GM19324 (cell line): Measurements from ENCODE around the gene SRRD.
A peak's percentile ranks its signal among the peaks of the same experiment; 100 is the strongest.
"Not testable (repeated sequence)": the region's sequence is repeated elsewhere in the genome, so short reads cannot be mapped to it uniquely, and the experiment has no call there.

Source experiments
- ATAC-seq: cut with Tn5 transposase; IDR thresholded peaks from one replicate; pipeline ENCODE4 v1.9.1; 2021; ENCODE audit warnings: mild to moderate bottlenecking, moderate library complexity; ENCODE audit not compliant: unreplicated experiment, low FRiP score

SRRD gene

DNA sequence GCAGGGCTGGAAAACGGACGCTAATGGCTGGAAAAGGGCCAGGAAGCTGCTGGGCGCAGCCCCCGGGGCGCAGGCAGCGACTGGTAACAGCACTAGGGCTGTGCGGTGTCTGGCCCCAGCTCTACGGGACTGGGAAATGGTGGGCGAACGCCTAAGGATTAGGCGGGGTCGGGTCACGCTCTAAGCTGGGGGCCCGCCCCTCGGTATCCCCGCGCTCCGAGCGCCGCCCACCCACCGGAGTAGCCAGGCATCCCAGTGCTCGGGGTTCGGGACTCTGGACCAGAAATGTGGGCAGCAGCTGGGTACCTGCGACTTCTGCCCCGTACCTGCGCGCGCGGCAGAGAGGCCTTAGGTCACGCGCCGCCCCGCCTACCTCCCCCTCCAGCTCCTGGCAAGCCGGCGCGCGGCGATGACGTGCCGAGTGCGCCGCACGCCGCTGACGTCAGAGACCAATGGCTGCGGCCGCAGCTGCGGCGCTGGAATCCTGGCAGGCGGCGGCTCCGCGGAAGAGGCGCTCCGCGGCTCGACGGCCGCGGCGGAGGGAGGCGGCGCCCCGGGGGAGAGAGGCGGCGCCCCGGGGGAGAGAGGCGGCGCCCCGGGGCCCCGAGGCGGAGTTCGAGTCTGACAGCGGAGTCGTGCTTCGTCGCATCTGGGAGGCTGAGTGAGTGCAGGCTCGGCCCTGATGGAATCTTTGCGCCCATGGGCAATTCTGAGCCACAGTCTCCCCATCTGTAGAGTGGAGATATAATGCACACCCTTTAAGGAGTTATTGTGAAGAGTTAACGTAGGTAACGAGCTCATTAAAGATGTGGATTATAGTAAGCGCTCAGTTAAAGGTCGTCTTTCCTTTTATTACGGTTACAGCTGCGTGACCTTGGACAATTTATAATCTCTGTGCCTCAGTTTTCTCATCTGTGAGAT is at the start of gene SRRD, which contains the start of gene HPS4:
Gene SRRD, plus strand, starts transcription at position 439 of the 921 bp plus-strand sequence. Its CDS starts 14 bp downstream, at position 453.
Gene HPS4, minus strand, starts transcription at position 345 of the 921 bp plus-strand sequence. CDS start 2,021 bp downstream, outside the sequence.
- ATAC-seq: peak; percentile 82

GRCh38 chr22:26435327-26436093 is 48.2 kb upstream of the SRRD start:
- ATAC-seq: no peak

DNA sequence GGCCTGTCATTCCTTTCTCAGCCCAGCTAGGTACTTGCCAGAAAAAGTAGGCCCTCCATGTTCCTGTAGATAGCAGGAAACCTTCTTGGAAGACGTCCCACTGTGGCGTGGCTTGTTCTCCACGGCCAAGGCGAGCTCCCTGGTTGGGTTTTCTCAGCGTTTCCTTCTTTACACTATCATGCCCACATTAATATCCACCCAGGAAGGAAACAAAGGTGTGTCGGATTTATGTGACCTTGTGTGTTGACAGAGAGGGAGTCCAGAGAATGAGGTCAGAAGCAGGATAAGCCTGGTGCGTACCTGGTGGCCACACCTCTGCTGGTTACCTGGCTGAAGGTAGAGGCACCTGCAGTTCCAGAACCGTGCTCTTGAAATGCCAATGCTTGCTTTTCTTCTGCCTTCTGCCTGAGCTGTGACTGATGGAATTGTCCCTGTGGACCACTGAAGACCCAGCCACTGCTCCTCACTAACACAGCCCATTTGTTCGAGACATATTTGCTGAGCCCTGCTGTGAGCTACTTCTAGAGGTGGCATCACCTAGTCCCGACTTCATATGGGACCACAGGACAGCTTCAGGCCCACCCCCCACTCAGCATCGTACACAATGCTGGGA is 46.7 kb upstream of the SRRD start:
- no peak for ATAC-seq

DNA sequence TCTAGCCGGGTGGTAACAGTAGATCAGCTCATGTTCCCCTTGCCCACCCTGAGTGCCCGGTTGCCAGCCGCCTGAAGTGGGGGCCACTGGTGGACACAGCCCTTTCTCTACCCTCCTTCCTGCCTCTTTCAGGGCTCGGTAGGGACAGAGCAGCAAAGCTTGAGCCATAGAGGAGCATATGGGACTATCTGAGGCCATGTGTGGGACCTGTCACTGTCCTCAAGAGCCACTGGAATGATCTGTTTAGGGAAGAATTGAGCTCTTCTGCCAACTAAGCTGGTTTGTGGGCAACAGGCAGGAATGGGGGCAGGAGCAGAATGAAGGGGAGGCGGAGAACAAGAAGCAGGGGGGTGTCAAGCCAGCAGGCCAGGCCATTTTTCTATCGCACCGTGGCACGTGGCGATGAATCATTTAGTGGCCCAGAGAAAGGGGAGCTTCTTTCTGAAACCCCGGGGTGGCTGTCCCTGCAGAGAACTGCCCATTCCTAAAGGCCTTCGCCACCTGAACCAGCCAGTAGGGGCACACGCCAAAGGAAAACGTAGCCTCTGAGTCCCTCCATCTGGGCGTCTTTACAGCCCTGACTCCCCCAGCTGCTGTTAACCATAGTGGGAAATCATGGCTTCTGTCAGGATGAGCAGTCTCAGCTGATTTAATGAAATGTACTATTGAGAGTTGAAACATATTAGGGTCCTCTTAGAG is 45.8 kb upstream of the SRRD start:
- no peak for ATAC-seq

DNA sequence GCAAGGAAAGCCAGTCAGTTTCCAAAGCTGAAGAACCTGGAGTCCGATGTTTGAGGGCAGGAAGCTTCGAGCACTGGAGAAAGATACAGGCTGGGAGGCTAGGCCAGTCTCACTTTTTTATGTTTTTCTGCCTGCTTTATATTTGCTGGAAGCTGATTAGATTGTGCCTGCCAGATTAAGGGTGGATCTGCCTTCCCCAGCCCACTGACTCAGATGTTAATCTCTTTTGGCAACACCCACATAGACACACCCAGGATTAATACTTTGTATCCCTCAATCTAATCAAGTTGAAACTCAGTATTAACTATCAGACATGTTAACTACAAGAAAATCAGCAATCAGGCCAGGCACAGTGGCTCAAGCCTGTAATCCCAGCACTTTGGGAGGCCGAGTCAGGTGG is 44.9 kb upstream of the SRRD start:
- ATAC-seq: not testable (repeated sequence)

- ATAC-seq: no peak
Observed at GRCh38 chr22:26439559-26439958, 44.1 kb upstream of the SRRD start.

DNA sequence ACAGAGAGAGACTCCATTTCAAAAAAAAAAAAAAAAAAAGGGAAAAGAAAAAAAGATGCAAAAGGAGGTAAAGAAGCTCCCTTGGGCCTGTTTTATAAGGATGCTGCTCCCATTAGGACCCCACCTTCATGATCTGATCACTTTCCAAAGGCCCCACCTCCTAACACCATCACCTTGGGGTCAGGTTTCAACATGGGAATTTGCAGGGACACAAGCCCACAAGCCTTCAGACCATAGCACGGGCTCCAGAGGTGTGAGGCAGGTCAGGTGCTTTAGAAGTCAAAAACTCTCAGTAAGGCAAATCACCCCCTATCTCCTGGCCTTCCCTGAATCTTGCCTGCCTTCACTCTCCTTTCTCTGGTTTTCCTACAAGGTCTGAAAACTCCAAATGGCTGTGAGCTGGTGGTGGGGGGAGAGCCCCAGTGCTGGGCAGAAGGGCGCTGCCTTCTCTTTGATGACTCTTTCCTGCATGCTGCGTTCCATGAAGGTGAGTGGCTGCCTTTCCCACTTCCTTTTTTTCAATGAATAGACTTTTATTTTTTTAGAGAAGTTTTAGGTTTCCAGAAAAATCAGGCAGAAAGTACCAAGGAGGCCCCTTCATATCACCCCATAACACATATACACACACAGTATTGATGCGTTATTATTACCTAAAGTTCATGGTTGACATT is 41.5 kb upstream of the SRRD start:
- no peak for ATAC-seq

- no peak for ATAC-seq
Observed at GRCh38 chr22:26443901-26444690, 39.6 kb upstream of the SRRD start.

- ATAC-seq: no peak
Observed at GRCh38 chr22:26444777-26445176, 38.9 kb upstream of the SRRD start.

DNA sequence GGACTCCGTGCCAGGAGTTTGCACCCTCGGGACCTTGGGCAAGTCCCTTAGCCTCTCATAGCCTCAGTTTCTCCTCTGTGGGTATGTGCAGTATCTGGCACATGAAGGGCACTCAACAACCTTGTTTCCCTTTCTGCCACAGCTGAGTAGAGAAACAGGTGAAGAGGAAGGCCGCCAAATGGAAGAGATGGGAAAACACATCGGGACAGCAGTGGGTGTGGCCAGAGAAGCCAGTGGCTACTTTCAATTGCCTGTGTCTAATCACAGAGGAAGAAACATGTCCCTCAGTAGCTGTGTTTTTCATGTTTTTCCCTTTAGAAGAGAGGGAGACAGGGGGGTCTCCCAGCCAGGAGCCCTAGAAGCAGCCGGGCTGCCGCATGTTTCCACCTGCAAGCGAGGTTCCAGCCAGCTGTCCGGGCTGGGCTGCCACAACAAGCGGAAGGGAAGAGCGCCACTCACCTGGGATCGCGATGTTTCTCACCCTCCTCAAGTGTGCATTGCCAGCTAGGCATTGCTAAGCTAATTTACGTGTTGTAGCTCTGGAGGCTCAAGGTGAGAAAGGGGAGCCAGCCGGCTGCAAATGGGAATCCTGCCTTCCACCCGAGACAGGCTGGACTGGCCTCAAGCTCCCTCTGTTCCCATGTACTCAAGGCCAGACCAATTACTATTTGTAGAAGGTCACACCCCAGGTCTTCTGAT is 38.0 kb upstream of the SRRD start:
- ATAC-seq: no peak

DNA sequence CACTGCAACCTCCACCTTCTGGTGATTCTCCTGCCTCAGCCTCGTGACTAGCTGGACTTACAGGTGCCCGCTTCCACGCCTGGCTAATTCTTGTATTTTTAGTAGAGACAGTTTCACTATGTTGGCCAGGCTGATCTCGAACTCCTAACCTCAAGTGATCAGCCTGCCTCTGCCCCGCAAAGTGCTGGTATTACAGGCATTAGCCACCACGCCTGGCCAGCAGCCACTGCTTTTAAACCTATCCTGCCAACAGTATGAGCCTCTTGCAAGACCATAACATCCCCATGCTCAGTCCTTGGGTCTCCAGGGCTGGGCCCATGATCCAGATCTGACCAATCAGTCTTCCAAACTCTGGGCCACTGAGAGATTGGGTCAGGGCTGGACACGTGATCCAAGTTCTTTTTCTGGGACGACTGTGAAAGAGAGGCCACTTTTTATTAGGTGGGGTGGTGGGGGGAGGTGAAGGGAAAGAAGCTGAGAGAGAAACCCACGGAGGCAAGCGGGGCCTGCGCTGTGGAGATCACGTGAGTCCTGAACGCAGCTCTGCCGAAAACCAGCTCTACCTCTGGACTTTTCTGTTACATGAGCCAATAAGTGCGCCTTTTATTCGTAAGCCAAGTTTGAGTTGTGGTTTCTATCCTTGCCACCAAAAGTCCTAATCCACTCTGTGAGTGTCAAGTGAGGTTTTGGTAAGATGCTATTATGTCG is 36.7 kb upstream of the SRRD start:
- ATAC-seq: no peak

GRCh38 chr22:26447584-26448329 is 35.9 kb upstream of the SRRD start:
- ATAC-seq: no peak

GRCh38 chr22:26448334-26448733 is 35.3 kb upstream of the SRRD start:
- ATAC-seq: no peak

GRCh38 chr22:26448941-26449340 is 34.7 kb upstream of the SRRD start:
- no peak for ATAC-seq

DNA sequence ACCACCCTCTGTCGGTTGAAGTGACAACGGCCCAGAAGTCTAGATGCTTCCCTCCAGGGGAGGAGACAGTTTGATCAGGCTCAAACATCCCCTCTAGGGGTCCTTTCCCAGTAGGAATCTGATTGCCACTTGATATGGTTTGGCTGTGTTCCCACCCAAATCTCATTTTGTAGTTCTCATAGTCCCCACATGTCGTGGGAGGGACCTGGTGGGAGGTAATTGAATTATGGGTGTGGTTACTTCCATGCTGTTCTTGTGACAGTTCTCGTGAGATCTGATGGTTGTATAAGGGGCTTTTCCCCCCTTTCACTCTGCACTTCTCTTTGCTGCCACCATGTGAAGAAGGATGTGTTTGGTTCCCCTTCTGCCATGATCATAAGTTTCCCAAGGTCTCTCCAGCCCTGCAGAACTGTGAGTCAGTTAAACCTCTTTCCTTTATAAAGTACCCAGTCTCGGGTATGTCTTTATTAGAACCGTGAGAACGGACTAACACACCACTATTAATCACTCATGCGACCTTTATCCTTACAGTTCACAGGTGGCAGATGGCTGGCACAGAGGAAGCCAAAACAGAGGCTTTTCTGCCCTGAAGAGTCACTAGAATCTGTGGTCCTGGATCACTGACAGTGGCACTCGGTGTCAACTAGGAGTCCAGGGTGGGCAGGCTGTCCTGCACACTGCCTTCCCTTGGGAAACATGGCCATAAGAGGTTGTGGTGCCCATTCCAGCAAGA is 33.1 kb upstream of the SRRD start:
- no peak for ATAC-seq

DNA sequence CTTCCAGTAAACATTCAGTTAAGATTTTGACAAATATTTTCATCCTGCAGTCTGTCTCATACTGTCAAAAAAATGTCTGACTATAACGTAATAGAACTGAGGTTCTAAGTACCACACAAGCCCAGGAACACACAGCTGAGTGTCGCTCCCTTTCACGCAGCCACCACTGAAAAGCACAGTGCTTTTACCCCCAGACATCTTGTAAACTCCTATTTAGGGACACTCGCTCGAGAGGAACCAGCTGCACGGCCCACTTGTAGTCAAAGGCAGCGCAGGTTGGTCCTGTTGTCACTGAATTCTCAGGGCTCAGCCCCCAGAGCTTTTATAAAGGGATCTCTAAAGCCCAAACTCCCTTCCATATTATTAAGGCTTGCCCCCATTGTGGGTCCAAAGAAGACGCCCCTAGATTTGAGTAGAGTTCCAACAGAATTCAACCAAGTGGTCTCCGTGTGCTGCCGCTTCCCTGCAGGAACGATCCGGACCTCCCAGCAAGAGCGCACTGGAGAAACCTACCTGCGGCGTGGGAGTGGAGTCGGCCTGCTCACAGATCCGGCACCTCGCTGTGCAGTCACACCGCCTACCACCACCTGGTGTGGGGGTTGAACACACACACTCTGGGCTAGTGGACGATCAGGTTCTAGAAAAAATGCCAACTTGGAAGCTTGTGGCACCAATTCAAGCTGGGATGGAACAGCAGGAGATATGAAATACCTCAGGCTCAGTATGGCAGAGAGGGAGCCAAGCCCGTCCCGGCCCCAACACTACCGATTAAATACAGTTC is 31.3 kb upstream of the SRRD start:
- no peak for ATAC-seq
